Lung (tissue), 12 donors: Measurements from ENCODE around the gene BORCS6. TPM values are rescaled to one million over a fixed set of nuclear protein-coding genes. Genes with fewer than 3 reads are reported as not detected.

Experiments
- ATAC-seq: fragments of 200-7000 bp; cut with Tn5 transposase; one replicate; pipeline ENCODE4 v1.9.1; 2020; ENCODE audit warnings: moderate number of reproducible peaks; ENCODE audit not compliant: insufficient read depth, low FRiP score
- DNase-seq, 3 donors: peaks; one replicate each; pipeline ENCODE4 v3.0.0-alpha.2; 2013 to 2017
- H3K27ac ChIP-seq, 2 donors: one replicate each; pipeline ENCODE4 v1.5.1; 2013; ENCODE audit warnings: mild to moderate bottlenecking in 2 of 2, moderate library complexity in 2 of 2, control low read depth in 1 of 2, inconsistent platforms in 1 of 2, low read depth in 1 of 2, low read length in 1 of 2
- H3K27me3 ChIP-seq, 3 donors: one replicate each; pipeline ENCODE4 v1.5.1; 2013; ENCODE audit warnings: low read length in 2 of 3; ENCODE audit not compliant: control insufficient read depth in 3 of 3, insufficient read depth in 3 of 3
- H3K36me3 ChIP-seq, 4 donors: one replicate each; pipeline ENCODE4 v1.5.1; 2013; ENCODE audit warnings: low read length in 4 of 4, mild to moderate bottlenecking in 1 of 4, moderate library complexity in 1 of 4; ENCODE audit not compliant: control insufficient read depth in 4 of 4, insufficient read depth in 4 of 4
- H3K4me1 ChIP-seq, 5 donors: one replicate each; pipeline ENCODE4 v1.5.1; 2013; ENCODE audit warnings: low read length in 5 of 5, mild to moderate bottlenecking in 2 of 5, moderate library complexity in 1 of 5; ENCODE audit not compliant: control insufficient read depth in 5 of 5, insufficient read depth in 5 of 5
- H3K4me3 ChIP-seq: one replicate; pipeline ENCODE4 v1.5.1; 2013; ENCODE audit warnings: mild to moderate bottlenecking, control low read depth, moderate library complexity
- H3K9ac ChIP-seq, 2 donors: one replicate each; pipeline ENCODE4 v1.5.1; 2013; ENCODE audit warnings: low read length in 2 of 2, control low read depth in 1 of 2; ENCODE audit not compliant: insufficient read depth in 1 of 2
- H3K9me3 ChIP-seq, 4 donors: one replicate each; pipeline ENCODE4 v1.5.1; 2013; ENCODE audit warnings: low read length in 3 of 4, mild to moderate bottlenecking in 1 of 4, moderate library complexity in 1 of 4; ENCODE audit not compliant: control insufficient read depth in 4 of 4, insufficient read depth in 3 of 4
- CTCF ChIP-seq: IDR thresholded peaks from 2 replicates; pipeline ENCODE4 v1.5.1; 2012; ENCODE audit warnings: mild to moderate bottlenecking; ENCODE audit errors: control extremely low read depth, extremely low read depth
- WGBS, 2 donors: extraction: QIAGEN DNeasy Blood & Tissue Kit; methylation state at CpG; one replicate each; pipeline ENCODE4 v1.1.7; 2013; 5-methylcytosine and 5-hydroxymethylcytosine counted together
- polyA plus RNA-seq, 2 donors: library from polyadenylated mRNA; stranded (reverse); fragments of 200-250 nt; gene quantifications; one replicate each; pipeline ENCODE4 v1.2.1, GENCODE V29; 2013
- total RNA-seq, 2 donors: library from RNA; depleted of rRNA in 1 of 2; stranded (reverse); fragments of >200 nt in 1 of 2; gene quantifications; one replicate each; pipeline ENCODE4 v1.2.1, GENCODE V29; 2014 to 2021
- donor health status: control.
- donor health status: control.
- donor health status: Bipolar disorder and iron deficiency.
- donor health status: healthy.
- donor health status: DM: yes; HTN: yes; CAD: no.

BORCS6 gene
- total and polyA plus RNA-seq, 4 donors = 5.3 to 10.8 (median 8.0) TPM

- DNase-seq (peak; percentile 90 to 93 (median 91)), ATAC-seq (no peak)
- no peaks in the 10 kb centered on the region for H3K9me3 ChIP-seq
- peak overlapping the region; percentile 86 to 89 for H3K27ac ChIP-seq
- H3K36me3 ChIP-seq = no peaks in the 10 kb centered on the region
- peaks cover 6 to 23% (median 12%) of the 10 kb centered on the region in 5 donors for H3K4me1 ChIP-seq
- WGBS, 2 donors = 0% methylated on average over 44 of the region's 44 CpGs
- H3K9ac ChIP-seq = peak overlapping the region; percentile 56 to 96
- H3K27me3 ChIP-seq = no peaks in the 10 kb centered on the region
- H3K4me3 ChIP-seq = peak overlapping the region; percentile 70
- TF ChIP-seq CTCF = no peak
These were observed 4.2 kb downstream of the BORCS6 start for GRCh38 chr17:8185582-8186445.

GRCh38 chr17:8176998-8177731, 12.8 kb downstream of the BORCS6 start:
- no peak for ATAC-seq
- Histone ChIP-seq H3K27ac (peak overlapping the region; percentile 71 to 87), H3K9me3 (no peaks in the 10 kb centered on the region), H3K36me3 (no peaks in the 10 kb centered on the region), H3K9ac (peak overlapping the region; percentile 76 to 78), H3K4me1 (peaks cover 0 to 35% (median 26%) of the 10 kb centered on the region in 5 donors), H3K4me3 (peak overlapping the region; percentile 55), H3K27me3 (no peaks in the 10 kb centered on the region)
- TF ChIP-seq CTCF = no peak
- WGBS, 2 donors = 83 to 90% methylated on average over 19 of the region's 19 CpGs
- DNase-seq = no peak

DNA sequence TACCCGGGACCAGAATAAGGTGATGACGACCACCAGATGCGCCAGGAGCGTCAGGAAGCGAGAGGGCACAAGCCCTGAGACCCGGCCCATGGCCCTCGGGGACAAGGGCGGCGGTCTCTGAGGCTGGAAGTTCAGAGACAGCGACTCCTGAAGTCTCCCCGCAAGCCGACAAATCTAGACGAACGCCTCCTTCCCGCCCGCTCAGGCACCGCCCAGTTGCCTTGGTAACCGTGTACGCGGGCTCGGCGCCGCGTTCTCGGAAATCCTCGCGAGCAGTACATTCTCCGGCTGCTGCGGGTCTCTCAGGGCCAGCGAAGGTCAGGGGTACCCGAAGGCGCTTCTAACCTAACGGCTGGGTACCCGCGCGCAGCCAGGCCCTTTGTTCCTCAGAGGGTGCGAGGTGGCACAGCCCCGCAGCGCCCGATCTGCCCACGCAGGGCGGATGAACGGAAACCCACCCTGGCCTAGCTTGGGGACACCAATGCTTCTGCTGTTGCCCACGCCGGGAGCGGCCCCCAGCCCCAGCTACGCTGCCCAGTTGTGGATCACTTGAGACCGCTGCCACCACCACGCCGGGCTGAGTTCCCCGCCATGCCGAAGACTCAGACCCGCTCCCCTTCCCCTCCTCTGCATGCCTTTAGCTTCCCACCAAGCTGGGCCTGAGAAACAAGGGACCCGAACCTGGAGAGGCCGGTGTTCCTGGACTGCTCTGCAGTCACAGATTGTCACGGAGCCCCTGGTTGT, 13.6 kb downstream of the BORCS6 start, which contains the start of gene TMEM107:
Gene TMEM107, minus strand, starts transcription at position 184 of the 744 bp plus-strand sequence. Its CDS starts 94 bp downstream, at position 90.
- no peak for TF ChIP-seq CTCF
- 2 to 3% methylated on average over 56 of the region's 56 CpGs for WGBS, 2 donors

More for the DNA sequence above, 13.6 kb downstream of the BORCS6 start, which contains the start of gene TMEM107:
- Histone ChIP-seq H3K9ac (peak within 1 kb of the TSS; percentile 78 to 87), H3K27ac (peak within 1 kb of the TSS; percentile 71 to 87), H3K4me1 (peaks cover 0 to 35% (median 26%) of the 10 kb centered on the region in 5 donors), H3K9me3 (no peaks in the 10 kb centered on the region), H3K36me3 (no peaks in the 10 kb centered on the region), H3K4me3 (peak within 1 kb of the TSS; percentile 55), H3K27me3 (no peaks in the 10 kb centered on the region)
- DNase-seq (peak; percentile 91 to 93 (median 92)), ATAC-seq (peak; percentile 58)
